ENCODE data around the gene CYLC2. TPM values are rescaled to one million over a fixed set of nuclear protein-coding genes. Genes with fewer than 3 reads are reported as not detected.

CYLC2 gene
- total RNA-seq, 1 experiment from 2014 or later = not detected

DNA sequence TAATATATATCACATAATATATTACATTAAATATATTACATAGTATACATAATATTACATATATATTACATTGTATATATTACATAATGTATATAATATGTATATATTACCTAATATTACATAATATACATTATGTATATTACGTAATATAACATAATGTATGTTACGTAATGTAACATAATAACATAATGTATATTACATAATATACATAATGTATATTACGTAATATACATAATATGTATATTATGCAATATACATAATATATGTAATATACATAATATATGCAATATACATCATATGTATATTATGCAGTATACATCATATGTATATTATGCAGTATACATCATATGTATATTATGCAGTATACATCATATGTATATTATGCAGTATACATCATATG, 19.1 kb downstream of the CYLC2 start:
- H3K9me3 ChIP-seq (ENCODE audit: insufficient read depth, low read depth) = no peaks in the 10 kb centered on the region
- ChIA-PET CTCF (no interaction called here), POLR2A (ENCODE audit: unreplicated experiment) (no interaction called here)
- no TSS peak for BruUV-seq (replicated peaks)
- H2AFZ ChIP-seq = no peak overlapping the region
- no peaks in the 10 kb centered on the region for H4K20me1 ChIP-seq (ENCODE audit: insufficient read depth)
- DNase-seq = no peak
- H3K27ac ChIP-seq = no peak overlapping the region
- no peaks in the 10 kb centered on the region; the same call in 1 of the 2 replicates for H3F3A ChIP-seq (ENCODE audit: insufficient read depth, low read depth)
- H3K4me2 ChIP-seq = no peak overlapping the region
- H3K9me2 ChIP-seq (ENCODE audit: insufficient read depth) = no peaks in the 10 kb centered on the region
- no peak overlapping the region for H3K4me3 ChIP-seq
- intact Hi-C loops (cut with micrococcal nuclease; ENCODE audit: unreplicated experiment) = no loop called here
- TF ChIP-seq, protein P1, sequence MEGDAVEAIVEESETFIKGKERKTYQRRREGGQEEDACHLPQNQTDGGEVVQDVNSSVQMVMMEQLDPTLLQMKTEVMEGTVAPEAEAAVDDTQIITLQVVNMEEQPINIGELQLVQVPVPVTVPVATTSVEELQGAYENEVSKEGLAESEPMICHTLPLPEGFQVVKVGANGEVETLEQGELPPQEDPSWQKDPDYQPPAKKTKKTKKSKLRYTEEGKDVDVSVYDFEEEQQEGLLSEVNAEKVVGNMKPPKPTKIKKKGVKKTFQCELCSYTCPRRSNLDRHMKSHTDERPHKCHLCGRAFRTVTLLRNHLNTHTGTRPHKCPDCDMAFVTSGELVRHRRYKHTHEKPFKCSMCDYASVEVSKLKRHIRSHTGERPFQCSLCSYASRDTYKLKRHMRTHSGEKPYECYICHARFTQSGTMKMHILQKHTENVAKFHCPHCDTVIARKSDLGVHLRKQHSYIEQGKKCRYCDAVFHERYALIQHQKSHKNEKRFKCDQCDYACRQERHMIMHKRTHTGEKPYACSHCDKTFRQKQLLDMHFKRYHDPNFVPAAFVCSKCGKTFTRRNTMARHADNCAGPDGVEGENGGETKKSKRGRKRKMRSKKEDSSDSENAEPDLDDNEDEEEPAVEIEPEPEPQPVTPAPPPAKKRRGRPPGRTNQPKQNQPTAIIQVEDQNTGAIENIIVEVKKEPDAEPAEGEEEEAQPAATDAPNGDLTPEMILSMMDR (conservative IDR thresholded peaks at IDR 0.05) = no peak
- no peak for TF ChIP-seq EZH2 (IDR thresholded peaks at IDR 0.05; ENCODE audit: low read depth)
- no peaks in the 10 kb centered on the region for H3K79me2 ChIP-seq (ENCODE audit: low read depth)
- H3K27me3 ChIP-seq (ENCODE audit: insufficient read depth, low read depth) = no peaks in the 10 kb centered on the region
- H3K36me3 ChIP-seq (ENCODE audit: low read depth) = no peaks in the 10 kb centered on the region
- no peaks in the 10 kb centered on the region for H3K4me1 ChIP-seq (replicated peaks; ENCODE audit: insufficient read depth)

DNA sequence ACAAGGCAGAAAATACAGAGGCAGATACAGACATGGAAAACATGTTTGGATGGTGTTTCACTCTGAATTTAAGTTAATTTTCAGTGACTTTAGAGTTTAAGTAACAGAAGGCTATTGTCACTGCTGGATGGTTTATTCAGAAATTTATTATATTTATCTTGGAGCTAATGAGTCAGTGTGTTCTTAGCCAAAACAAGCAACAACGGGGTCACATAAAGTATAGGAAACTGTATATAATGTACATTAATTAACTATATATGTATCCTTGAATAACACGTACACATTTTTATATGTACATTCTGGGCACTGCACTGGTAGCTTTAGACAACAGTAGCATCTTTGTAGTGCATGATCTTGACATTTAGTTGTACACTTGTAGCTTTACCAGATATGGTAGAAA, 30.7 kb downstream of the CYLC2 start:
- ChIA-PET POLR2A (ENCODE audit: unreplicated experiment) (no interaction called here), CTCF (no interaction called here)
- Histone ChIP-seq H3K4me1 (replicated peaks; ENCODE audit: insufficient read depth) (no peaks in the 10 kb centered on the region), H3K9me3 (ENCODE audit: insufficient read depth, low read depth) (no peaks in the 10 kb centered on the region), H3K4me3 (no peak overlapping the region), H3F3A (ENCODE audit: insufficient read depth, low read depth) (no peaks in the 10 kb centered on the region), H3K27me3 (ENCODE audit: insufficient read depth, low read depth) (no peaks in the 10 kb centered on the region), H4K20me1 (ENCODE audit: insufficient read depth) (no peaks in the 10 kb centered on the region), H3K36me3 (ENCODE audit: low read depth) (no peaks in the 10 kb centered on the region), H3K4me2 (no peak overlapping the region), H3K79me2 (ENCODE audit: low read depth) (no peaks in the 10 kb centered on the region), H3K9me2 (ENCODE audit: insufficient read depth) (peaks cover 3% of the 10 kb centered on the region; the same call in 1 of the 2 replicates), H2AFZ (no peak overlapping the region), H3K27ac (no peak overlapping the region)
- intact Hi-C loops (cut with micrococcal nuclease; ENCODE audit: unreplicated experiment) = loop anchor here (10.0 kb wide), 1 partner anchor 49 kb away; no protein-coding TSS in a partner anchor
- no peak for DNase-seq
- BruUV-seq (replicated peaks) = no TSS peak
- TF ChIP-seq, protein P1 (conservative IDR thresholded peaks at IDR 0.05) = no peak
- TF ChIP-seq EZH2 (IDR thresholded peaks at IDR 0.05; ENCODE audit: low read depth) = no peak

DNA sequence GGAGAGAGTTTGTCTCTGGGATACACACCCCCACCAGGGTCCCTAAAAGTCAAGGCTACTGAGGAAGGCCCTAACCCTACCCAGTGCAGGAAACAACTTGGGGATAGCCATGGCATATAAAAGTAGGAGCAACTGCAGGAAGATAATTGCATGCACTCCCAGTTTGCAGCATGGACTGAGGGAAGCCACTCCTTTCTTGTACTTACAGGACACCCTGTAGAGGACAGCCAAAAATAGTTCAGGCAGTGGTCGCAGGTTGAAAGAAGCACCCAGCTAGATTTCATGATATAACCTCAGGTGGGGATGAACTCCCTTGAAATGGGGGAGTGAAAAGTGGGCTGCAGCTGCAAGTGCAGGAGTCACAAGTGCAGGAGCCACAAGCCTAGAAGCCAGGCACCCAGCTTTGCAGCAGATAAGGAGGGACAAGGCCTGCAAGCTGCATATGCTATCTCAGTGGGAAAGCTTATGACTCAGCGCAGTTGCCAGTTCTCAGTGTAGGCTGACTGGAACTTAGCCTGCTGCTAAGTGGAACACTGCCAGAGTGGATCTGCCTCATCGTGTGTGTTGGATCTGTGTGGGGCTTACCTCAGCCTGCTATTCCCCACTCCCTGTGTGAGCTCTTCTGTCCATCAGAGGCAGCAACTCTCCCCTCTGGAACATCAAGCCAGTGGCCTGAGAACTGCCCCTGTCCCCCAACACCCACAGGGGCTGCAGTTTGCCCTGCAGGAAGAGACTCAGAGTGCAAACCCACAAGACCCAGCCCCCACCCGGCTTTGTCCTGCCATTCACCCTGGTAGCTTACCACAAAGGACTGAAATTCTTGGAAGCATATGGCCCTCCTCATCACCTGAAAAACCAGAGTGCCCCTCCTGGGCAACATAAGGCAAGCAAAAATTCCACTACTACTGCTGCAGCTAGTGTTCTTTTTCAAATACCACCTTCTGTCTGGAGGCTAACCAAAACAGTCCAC, 42.7 kb downstream of the CYLC2 start:
- ChIA-PET CTCF (no interaction called here), POLR2A (ENCODE audit: unreplicated experiment) (no interaction called here)
- no peaks in the 10 kb centered on the region for H3K27me3 ChIP-seq (ENCODE audit: insufficient read depth, low read depth)
- H3K27ac ChIP-seq = no peak overlapping the region
- H4K20me1 ChIP-seq (ENCODE audit: insufficient read depth) = no peaks in the 10 kb centered on the region
- no peaks in the 10 kb centered on the region for H3K9me2 ChIP-seq (ENCODE audit: insufficient read depth)
- H3K79me2 ChIP-seq (ENCODE audit: low read depth) = no peaks in the 10 kb centered on the region
- H3K4me3 ChIP-seq = no peak overlapping the region
- DNase-seq = no peak
- H3K36me3 ChIP-seq (ENCODE audit: low read depth) = no peaks in the 10 kb centered on the region
- no TSS peak for BruUV-seq (replicated peaks)
- no peak for TF ChIP-seq EZH2 (IDR thresholded peaks at IDR 0.05; ENCODE audit: low read depth)
- TF ChIP-seq, protein P1 (conservative IDR thresholded peaks at IDR 0.05) = no peak
- no peaks in the 10 kb centered on the region for H3K4me1 ChIP-seq (replicated peaks; ENCODE audit: insufficient read depth)
- intact Hi-C loops (cut with micrococcal nuclease; ENCODE audit: unreplicated experiment) = loop anchor here (10.0 kb wide), 1 partner anchor 57 kb away; no protein-coding TSS in a partner anchor
- H2AFZ ChIP-seq = no peak overlapping the region
- H3K4me2 ChIP-seq = no peak overlapping the region
- no peaks in the 10 kb centered on the region for H3K9me3 ChIP-seq (ENCODE audit: insufficient read depth, low read depth)
- H3F3A ChIP-seq (ENCODE audit: insufficient read depth, low read depth) = no peaks in the 10 kb centered on the region
